Activated CD4-positive, alpha-beta T cell treated with anti-CD3 and anti-CD28 coated beads, Interleukin-2, amount 10 ng/mL, durations not matched to agents 7 days and 5 days (primary cell): Measurements from ENCODE around the gene SMPD1. TPM values are rescaled to one million over a fixed set of nuclear protein-coding genes. Genes with fewer than 3 reads are reported as not detected.
A peak's percentile ranks its signal among the peaks of the same experiment; 100 is the strongest.

Experiments used
- CTCF ChIA-PET: fragments of 350-600 bp; sonication (Branson Sonifier 250); formaldehyde crosslinking; loops from one replicate; lab custom pipeline; 2021; ENCODE audit warnings: antibody characterized with exemption; lab: Charles Lee
- POLR2A ChIA-PET: fragments of 350-600 bp; sonication (Branson Sonifier 250); formaldehyde crosslinking; loops from one replicate; lab custom pipeline; 2021; ENCODE audit warnings: antibody characterized with exemption; lab: Charles Lee
- DNase-seq: peaks from one replicate; pipeline ENCODE4 v3.0.0-alpha.2; 2020
- H3K27ac Mint-ChIP-seq: one replicate; pipeline ENCODE4 v1.8.0; 2021; ENCODE audit warnings: mild to moderate bottlenecking, moderate library complexity, mixed read lengths
- H3K27me3 Mint-ChIP-seq: one replicate; pipeline ENCODE4 v1.8.0; 2021; ENCODE audit warnings: mixed read lengths
- H3K36me3 Mint-ChIP-seq: one replicate; pipeline ENCODE4 v1.8.0; 2021; ENCODE audit warnings: low read depth, mixed read lengths
- H3K4me1 Mint-ChIP-seq: one replicate; pipeline ENCODE4 v1.8.0; 2021; ENCODE audit warnings: mixed read lengths
- H3K4me3 Mint-ChIP-seq: one replicate; pipeline ENCODE4 v1.8.0; 2021; ENCODE audit warnings: mild to moderate bottlenecking, moderate library complexity, mixed read lengths
- H3K9me3 Mint-ChIP-seq: one replicate; pipeline ENCODE4 v1.8.0; 2021; ENCODE audit warnings: mixed read lengths
- total RNA-seq, 2 experiments: library from RNA; stranded (reverse); gene quantifications; one replicate each; pipeline ENCODE4 v1.2.3, GENCODE V29; 2021

The SMPD1 gene
- total RNA-seq, result 10 to 100 TPM; 46.1 to 53.6 TPM

GRCh38 chr11:6389905-6390717 is at the start of gene SMPD1:
TSS of gene SMPD1 (plus strand) at chr11:6390474. CDS start at chr11:6390599, 125 bp downstream.
- peaks cover 45% of the 10 kb centered on the region for H3K4me1 Mint-ChIP-seq
- POLR2A ChIA-PET, result interaction anchor here (1.2 to 2.0 kb wide), 2 partner anchors 12 to 24 kb away, joined by 3 to 12 read pairs; no protein-coding TSS in a partner anchor

GRCh38 chr11:6345366-6345765 is 44.9 kb upstream of the SMPD1 start:
- no peaks in the 10 kb centered on the region for H3K36me3 Mint-ChIP-seq
- no peak overlapping the region for H3K27ac Mint-ChIP-seq
- H3K27me3 Mint-ChIP-seq, result no peaks in the 10 kb centered on the region
- DNase-seq, result no peak
- H3K4me3 Mint-ChIP-seq, result no peak overlapping the region
- CTCF ChIA-PET, result interaction anchor here (1.0 to 2.4 kb wide), 2 partner anchors 8 to 18 kb away, joined by 3 to 7 read pairs; no protein-coding TSS in a partner anchor
- no peaks in the 10 kb centered on the region for H3K4me1 Mint-ChIP-seq
- no peaks in the 10 kb centered on the region for H3K9me3 Mint-ChIP-seq
- POLR2A ChIA-PET, result no interaction called here

More at GRCh38 chr11:6389905-6390717, at the start of gene SMPD1:
- CTCF ChIA-PET, result interaction anchor here (0.8 to 8.7 kb wide), 8 partner anchors 11 to 277 kb away, joined by 3 to 61 read pairs (median 4); partner anchors contain the start of gene APBB1
- H3K9me3 Mint-ChIP-seq, result no peaks in the 10 kb centered on the region
- DNase-seq, result peak; percentile 94
- peak within 1 kb of the TSS; percentile 93 for H3K27ac Mint-ChIP-seq
- H3K36me3 Mint-ChIP-seq, result peaks cover 32% of the 10 kb centered on the region
- peak within 1 kb of the TSS; percentile 88 for H3K4me3 Mint-ChIP-seq
- no peaks in the 10 kb centered on the region for H3K27me3 Mint-ChIP-seq

- H3K4me1 Mint-ChIP-seq, result peaks cover 3% of the 10 kb centered on the region
- no peaks in the 10 kb centered on the region for H3K36me3 Mint-ChIP-seq
- no peaks in the 10 kb centered on the region for H3K9me3 Mint-ChIP-seq
- peaks cover 2% of the 10 kb centered on the region for H3K27me3 Mint-ChIP-seq
- H3K4me3 Mint-ChIP-seq, result no peak overlapping the region
- no peak for DNase-seq
- ChIA-PET POLR2A (no interaction called here), CTCF (interaction anchor here (0.6 to 6.2 kb wide), 5 partner anchors 13 to 337 kb away, joined by 3 to 39 read pairs (median 5); no protein-coding TSS in a partner anchor)
- no peak overlapping the region for H3K27ac Mint-ChIP-seq
Observed at GRCh38 chr11:6350043-6350442, 40.2 kb upstream of the SMPD1 start.

GRCh38 chr11:6350486-6350885 is 39.8 kb upstream of the SMPD1 start:
- peaks cover 3% of the 10 kb centered on the region for H3K4me1 Mint-ChIP-seq
- no peak overlapping the region for H3K27ac Mint-ChIP-seq
- H3K9me3 Mint-ChIP-seq, result no peaks in the 10 kb centered on the region
- H3K36me3 Mint-ChIP-seq, result no peaks in the 10 kb centered on the region
- POLR2A ChIA-PET, result no interaction called here
- H3K27me3 Mint-ChIP-seq, result peaks cover 2% of the 10 kb centered on the region
- CTCF ChIA-PET, result interaction anchor here (1.1 to 6.2 kb wide), 5 partner anchors 8 to 337 kb away, joined by 3 to 39 read pairs (median 5); no protein-coding TSS in a partner anchor
- no peak for DNase-seq
- H3K4me3 Mint-ChIP-seq, result no peak overlapping the region

GRCh38 chr11:6351782-6352382 is 38.4 kb upstream of the SMPD1 start:
- no peaks in the 10 kb centered on the region for H3K36me3 Mint-ChIP-seq
- no peak overlapping the region for H3K4me3 Mint-ChIP-seq
- H3K27me3 Mint-ChIP-seq, result peaks cover 2% of the 10 kb centered on the region
- ChIA-PET POLR2A (no interaction called here), CTCF (interaction anchor here (1.1 to 6.2 kb wide), 8 partner anchors 10 to 117 kb away, joined by 3 to 39 read pairs (median 4); partner anchors contain the start of genes CAVIN3 and FHIP1B)
- DNase-seq, result no peak
- H3K9me3 Mint-ChIP-seq, result no peaks in the 10 kb centered on the region
- peaks cover 3% of the 10 kb centered on the region for H3K4me1 Mint-ChIP-seq
- H3K27ac Mint-ChIP-seq, result peak overlapping the region; percentile 1

- peak; percentile 68 for DNase-seq
- H3K36me3 Mint-ChIP-seq, result no peaks in the 10 kb centered on the region
- CTCF ChIA-PET, result interaction anchor here (0.6 to 6.2 kb wide), 27 partner anchors 9 to 410 kb away, joined by 3 to 39 read pairs (median 5); partner anchors contain the start of genes CAVIN3, CCKBR and FHIP1B
- peak overlapping the region; percentile 2 for H3K27ac Mint-ChIP-seq
- peaks cover 3% of the 10 kb centered on the region for H3K4me1 Mint-ChIP-seq
- H3K27me3 Mint-ChIP-seq, result peaks cover 2% of the 10 kb centered on the region
- H3K4me3 Mint-ChIP-seq, result no peak overlapping the region
- H3K9me3 Mint-ChIP-seq, result no peaks in the 10 kb centered on the region
- POLR2A ChIA-PET, result interaction anchor here (0.6 kb wide), 1 partner anchor 49 kb away, joined by 3 read pairs; no protein-coding TSS in a partner anchor
Observed at GRCh38 chr11:6353367-6353987, 36.8 kb upstream of the SMPD1 start.

GRCh38 chr11:6354651-6355485 is 35.4 kb upstream of the SMPD1 start:
- ChIA-PET CTCF (interaction anchor here (0.9 to 6.2 kb wide), 12 partner anchors 8 to 219 kb away, joined by 3 to 39 read pairs (median 9); partner anchors contain the start of genes CCKBR and FHIP1B), POLR2A (no interaction called here)
- peaks cover 3% of the 10 kb centered on the region for H3K4me1 Mint-ChIP-seq
- no peak overlapping the region for H3K27ac Mint-ChIP-seq
- no peaks in the 10 kb centered on the region for H3K36me3 Mint-ChIP-seq
- DNase-seq, result no peak
- no peaks in the 10 kb centered on the region for H3K9me3 Mint-ChIP-seq
- H3K27me3 Mint-ChIP-seq, result peaks cover 2% of the 10 kb centered on the region
- H3K4me3 Mint-ChIP-seq, result no peak overlapping the region

GRCh38 chr11:6356503-6357055 is 33.7 kb upstream of the SMPD1 start:
- Mint-ChIP-seq H3K27me3 (peaks cover 2% of the 10 kb centered on the region), H3K9me3 (no peaks in the 10 kb centered on the region), H3K4me3 (no peak overlapping the region), H3K27ac (no peak overlapping the region), H3K4me1 (peaks cover 3% of the 10 kb centered on the region), H3K36me3 (no peaks in the 10 kb centered on the region)
- no peak for DNase-seq
- ChIA-PET POLR2A (no interaction called here), CTCF (interaction anchor here (1.1 kb wide), 1 partner anchor 41 kb away, joined by 3 read pairs; no protein-coding TSS in a partner anchor)

GRCh38 chr11:6357222-6357621 is 33.1 kb upstream of the SMPD1 start:
- CTCF ChIA-PET, result interaction anchor here (1.1 kb wide), 1 partner anchor 42 kb away, joined by 3 read pairs; no protein-coding TSS in a partner anchor
- H3K27ac Mint-ChIP-seq, result no peak overlapping the region
- no peaks in the 10 kb centered on the region for H3K9me3 Mint-ChIP-seq
- H3K4me3 Mint-ChIP-seq, result no peak overlapping the region
- POLR2A ChIA-PET, result no interaction called here
- peaks cover 2% of the 10 kb centered on the region for H3K27me3 Mint-ChIP-seq
- DNase-seq, result no peak
- H3K36me3 Mint-ChIP-seq, result no peaks in the 10 kb centered on the region
- H3K4me1 Mint-ChIP-seq, result peaks cover 3% of the 10 kb centered on the region

GRCh38 chr11:6360183-6360582 is 30.1 kb upstream of the SMPD1 start:
- Mint-ChIP-seq H3K27me3 (no peaks in the 10 kb centered on the region), H3K4me1 (no peaks in the 10 kb centered on the region), H3K27ac (no peak overlapping the region), H3K9me3 (no peaks in the 10 kb centered on the region), H3K4me3 (no peak overlapping the region), H3K36me3 (no peaks in the 10 kb centered on the region)
- ChIA-PET POLR2A (no interaction called here), CTCF (interaction anchor here (0.6 to 0.7 kb wide), 2 partner anchors 92 to 135 kb away, joined by 3 read pairs; no protein-coding TSS in a partner anchor)
- DNase-seq, result no peak

- no peak for DNase-seq
- H3K4me3 Mint-ChIP-seq, result no peak overlapping the region
- H3K36me3 Mint-ChIP-seq, result no peaks in the 10 kb centered on the region
- H3K4me1 Mint-ChIP-seq, result no peaks in the 10 kb centered on the region
- ChIA-PET POLR2A (no interaction called here), CTCF (interaction anchor here (0.6 to 4.7 kb wide), 28 partner anchors 10 to 178 kb away, joined by 3 to 39 read pairs (median 5); partner anchors contain the start of genes CAVIN3 and HPX)
- no peak overlapping the region for H3K27ac Mint-ChIP-seq
- H3K27me3 Mint-ChIP-seq, result no peaks in the 10 kb centered on the region
- H3K9me3 Mint-ChIP-seq, result no peaks in the 10 kb centered on the region
Observed at GRCh38 chr11:6362185-6362872, 27.9 kb upstream of the SMPD1 start.
